ENCODE results near the gene SNTB2.
"Not testable (repeated sequence)": the region's sequence is repeated elsewhere in the genome, so short reads cannot be mapped to it uniquely, and the experiment has no call there.

The SNTB2 gene

DNA sequence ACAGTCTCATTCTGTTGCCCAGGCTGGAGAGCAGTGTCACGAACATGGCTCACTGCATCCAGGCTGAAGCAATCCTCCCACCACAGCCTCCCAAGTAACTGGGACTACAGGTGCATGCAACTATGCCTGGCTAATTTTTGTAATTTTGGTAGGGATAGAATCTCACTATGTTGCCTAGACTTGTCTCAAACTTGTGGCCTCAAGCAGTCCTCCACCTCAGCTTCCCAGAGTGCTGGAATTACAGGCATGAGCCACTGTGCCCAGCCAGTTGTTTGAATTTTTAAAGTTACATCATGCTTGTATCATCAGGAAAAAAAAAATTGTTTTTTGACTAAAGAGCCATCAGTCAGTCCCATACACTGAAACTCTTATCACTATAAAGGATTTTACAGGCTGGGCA, 107.1 kb downstream of the SNTB2 start:
- Histone ChIP-seq H4K20me1 (no peaks in the 10 kb centered on the region), H3K4me1 (no peaks in the 10 kb centered on the region), H3K4me3 (no peak overlapping the region), H3K36me3 (peaks cover 29% of the 10 kb centered on the region), H3K27me3 (no peaks in the 10 kb centered on the region), H3K4me2 (no peak overlapping the region), H3K27ac (no peak overlapping the region), H3K9ac (no peak overlapping the region), H3K9me3 (no peaks in the 10 kb centered on the region)
- TF ChIP-seq Cebpa-rat (IDR thresholded peaks at IDR 0.05): no peak

DNA sequence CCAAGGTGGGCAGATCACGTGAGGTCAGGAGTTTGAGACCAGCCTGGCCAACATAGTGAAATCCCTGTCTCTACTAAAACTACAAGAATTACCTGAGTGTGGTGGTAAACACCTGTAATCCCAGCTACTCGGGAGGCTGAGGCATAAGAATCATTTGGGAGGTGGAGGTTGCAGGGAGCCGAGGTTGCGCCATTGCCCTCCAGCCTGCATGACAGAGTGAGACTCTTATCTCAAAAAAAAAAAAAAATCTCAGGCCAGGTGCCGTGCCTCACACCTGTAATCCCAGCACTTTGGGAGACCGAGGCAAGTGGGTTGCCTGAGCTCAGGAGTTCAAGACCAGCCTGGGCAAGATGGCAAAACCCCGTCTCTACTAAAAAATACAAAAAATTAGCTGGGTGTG, 109.8 kb downstream of the SNTB2 start:
- H3K27me3 ChIP-seq, H3K9me3 ChIP-seq, H4K20me1 ChIP-seq, H3K4me3 ChIP-seq, H3K4me1 ChIP-seq, H3K9ac ChIP-seq, H3K4me2 ChIP-seq, H3K27ac ChIP-seq: not testable (repeated sequence)
- peaks cover 42% of the 10 kb centered on the region for H3K36me3 ChIP-seq

DNA sequence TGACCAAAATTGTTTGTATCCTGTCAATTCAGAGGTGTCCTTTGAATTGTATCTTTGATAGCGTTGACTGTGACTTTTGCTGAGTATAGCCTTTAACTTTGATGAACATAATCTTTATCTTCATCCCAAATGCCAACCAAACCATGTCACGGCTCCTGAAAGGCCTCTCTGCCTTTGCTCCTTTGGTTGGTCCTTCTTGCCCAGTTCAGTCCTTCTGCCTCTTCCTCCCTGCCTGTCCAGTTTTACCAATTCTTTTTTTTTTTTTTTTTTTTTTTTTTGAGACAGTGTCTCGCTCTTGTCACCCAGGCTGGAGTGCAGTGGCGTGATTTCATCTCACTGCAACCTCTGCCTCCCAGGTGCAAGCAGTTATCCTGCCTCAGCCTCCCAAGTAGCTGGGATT, 111.3 kb downstream of the SNTB2 start:
- H4K20me1 ChIP-seq: no peaks in the 10 kb centered on the region
- H3K9me3 ChIP-seq: no peaks in the 10 kb centered on the region
- peaks cover 7% of the 10 kb centered on the region for H3K4me1 ChIP-seq
- TF ChIP-seq Cebpa-rat (IDR thresholded peaks at IDR 0.05): no peak
- no peaks in the 10 kb centered on the region for H3K27me3 ChIP-seq
- H3K4me2 ChIP-seq: no peak overlapping the region
- H3K27ac ChIP-seq: no peak overlapping the region
- peaks cover 48% of the 10 kb centered on the region for H3K36me3 ChIP-seq
- no peak overlapping the region for H3K4me3 ChIP-seq
- H3K9ac ChIP-seq: no peak overlapping the region

DNA sequence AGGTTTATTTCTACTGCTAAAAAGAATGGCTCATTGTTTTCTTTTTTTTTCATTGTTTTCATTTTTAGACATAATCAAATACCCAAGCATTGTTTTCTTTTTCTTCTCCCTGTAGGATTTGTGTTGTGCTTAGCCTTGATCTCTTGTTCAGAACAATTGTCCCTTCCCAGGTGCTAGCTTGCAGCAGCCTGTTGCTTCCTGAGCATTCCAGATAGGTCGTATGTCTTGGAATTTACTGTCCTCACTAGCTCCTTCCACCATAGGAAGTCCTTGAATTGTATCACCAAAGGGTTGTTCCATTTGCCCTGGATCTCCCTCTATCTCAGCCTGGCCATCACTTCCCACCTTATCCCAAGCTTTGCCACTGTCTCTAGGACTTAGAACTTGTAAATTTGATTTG, 114.2 kb downstream of the SNTB2 start:
- H3K4me2 ChIP-seq: no peak overlapping the region
- H4K20me1 ChIP-seq: no peaks in the 10 kb centered on the region
- H3K9me3 ChIP-seq: no peaks in the 10 kb centered on the region
- peaks cover 7% of the 10 kb centered on the region for H3K4me1 ChIP-seq
- no peak overlapping the region for H3K27ac ChIP-seq
- H3K36me3 ChIP-seq: peaks cover 50% of the 10 kb centered on the region
- no peaks in the 10 kb centered on the region for H3K27me3 ChIP-seq
- no peak overlapping the region for H3K9ac ChIP-seq
- H3K4me3 ChIP-seq: no peak overlapping the region
- no peak for TF ChIP-seq Cebpa-rat (IDR thresholded peaks at IDR 0.05)

DNA sequence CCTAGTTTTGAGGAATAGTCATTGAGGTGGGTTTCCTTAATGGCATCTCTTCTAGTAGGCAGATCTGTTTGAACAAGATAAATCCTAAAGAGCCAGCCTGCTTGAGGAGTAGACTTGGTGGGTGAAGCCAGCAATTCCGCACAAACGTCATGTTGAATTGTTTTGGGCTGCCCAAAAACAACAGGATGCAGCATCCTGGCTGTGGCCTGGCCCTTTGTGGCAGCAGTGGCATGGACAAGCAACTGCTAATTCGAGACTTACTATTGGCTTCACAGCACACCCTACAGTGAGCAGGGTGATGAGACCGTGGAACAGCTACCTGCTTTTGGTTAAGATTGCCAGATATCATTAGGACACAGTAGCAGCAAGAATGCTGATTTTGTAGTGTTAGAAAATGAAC, 114.9 kb downstream of the SNTB2 start:
- H3K4me1 ChIP-seq: peaks cover 7% of the 10 kb centered on the region
- H4K20me1 ChIP-seq: no peaks in the 10 kb centered on the region
- peaks cover 43% of the 10 kb centered on the region for H3K36me3 ChIP-seq
- H3K27ac ChIP-seq: no peak overlapping the region
- no peak overlapping the region for H3K4me3 ChIP-seq
- no peak for TF ChIP-seq Cebpa-rat (IDR thresholded peaks at IDR 0.05)
- H3K4me2 ChIP-seq: no peak overlapping the region
- H3K9me3 ChIP-seq: no peaks in the 10 kb centered on the region
- H3K27me3 ChIP-seq: no peaks in the 10 kb centered on the region
- H3K9ac ChIP-seq: no peak overlapping the region

DNA sequence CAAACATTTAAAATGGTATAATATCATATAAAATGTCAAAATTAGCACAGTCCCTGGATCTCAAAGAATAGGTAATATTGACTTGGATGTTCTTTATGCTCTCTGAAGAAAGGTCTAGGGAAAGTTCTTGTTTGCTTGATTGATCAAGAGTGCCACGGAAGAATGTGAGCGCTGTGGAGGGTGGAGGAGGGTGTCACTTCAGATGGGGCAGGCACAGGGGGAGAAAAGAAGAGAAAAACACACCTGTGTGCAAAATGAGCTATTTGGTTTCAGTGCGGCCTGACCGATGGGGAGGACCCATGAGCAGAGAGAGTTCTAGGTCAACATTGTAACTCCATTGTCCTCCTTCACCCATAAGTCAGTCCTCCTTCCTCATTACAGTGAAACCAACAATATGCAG, 115.3 kb downstream of the SNTB2 start:
- no peak overlapping the region for H3K4me3 ChIP-seq
- TF ChIP-seq Cebpa-rat (IDR thresholded peaks at IDR 0.05): no peak
- peaks cover 7% of the 10 kb centered on the region for H3K4me1 ChIP-seq
- peak overlapping the region; percentile 15; the same call in 1 of the 2 replicates for H3K4me2 ChIP-seq
- no peak overlapping the region for H3K9ac ChIP-seq
- no peaks in the 10 kb centered on the region for H4K20me1 ChIP-seq
- no peaks in the 10 kb centered on the region for H3K9me3 ChIP-seq
- H3K27ac ChIP-seq: no peak overlapping the region
- H3K36me3 ChIP-seq: peaks cover 40% of the 10 kb centered on the region
- H3K27me3 ChIP-seq: no peaks in the 10 kb centered on the region

DNA sequence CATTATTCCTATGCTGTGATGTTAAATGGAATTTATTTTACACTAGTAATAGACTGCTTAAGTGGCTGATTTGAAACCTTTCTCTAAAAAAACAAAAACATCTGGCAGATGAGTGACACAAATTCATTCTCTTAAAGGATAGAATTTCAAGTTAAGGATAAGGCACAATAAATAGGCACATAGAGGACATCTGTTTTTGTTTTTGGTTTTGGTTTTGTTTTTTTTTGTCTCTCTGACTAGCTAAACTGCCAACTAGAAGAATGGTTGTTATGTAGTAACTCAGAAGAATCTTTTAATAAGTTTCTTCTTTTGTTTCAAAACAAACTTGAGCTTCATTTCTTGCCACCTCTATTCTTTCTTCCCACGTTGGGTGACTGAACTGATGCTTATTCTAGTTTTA, 119.1 kb downstream of the SNTB2 start:
- no peak overlapping the region for H3K9ac ChIP-seq
- no peak overlapping the region for H3K4me3 ChIP-seq
- TF ChIP-seq Cebpa-rat (IDR thresholded peaks at IDR 0.05): no peak
- no peaks in the 10 kb centered on the region for H4K20me1 ChIP-seq
- H3K36me3 ChIP-seq: peaks cover 17% of the 10 kb centered on the region
- H3K27me3 ChIP-seq: no peaks in the 10 kb centered on the region
- H3K9me3 ChIP-seq: no peaks in the 10 kb centered on the region
- peaks cover 13% of the 10 kb centered on the region for H3K4me1 ChIP-seq
- no peak overlapping the region for H3K27ac ChIP-seq
- H3K4me2 ChIP-seq: no peak overlapping the region

DNA sequence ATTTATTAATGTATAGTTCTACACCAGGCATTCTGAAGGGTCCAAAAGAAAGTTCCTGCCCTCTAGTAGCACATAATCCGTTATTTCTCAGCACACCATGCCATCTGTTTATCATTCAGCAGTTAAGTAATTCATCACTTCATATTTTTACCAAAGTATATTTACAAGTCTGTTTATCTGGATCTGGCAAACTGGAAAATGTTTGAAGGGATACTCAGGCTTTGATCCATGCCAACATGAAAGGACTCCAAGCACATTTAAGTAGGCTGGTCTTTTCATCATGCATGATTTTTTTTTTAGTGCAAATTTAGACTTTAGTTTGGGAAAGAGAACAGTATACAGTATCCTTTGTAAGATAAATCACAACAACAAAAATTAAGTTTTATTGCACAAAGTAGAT, 120.1 kb downstream of the SNTB2 start:
- H3K27me3 ChIP-seq: no peaks in the 10 kb centered on the region
- H3K4me2 ChIP-seq: no peak overlapping the region
- H4K20me1 ChIP-seq: peaks cover 8% of the 10 kb centered on the region
- no peak overlapping the region for H3K9ac ChIP-seq
- TF ChIP-seq Cebpa-rat (IDR thresholded peaks at IDR 0.05): no peak
- H3K4me3 ChIP-seq: no peak overlapping the region
- 0 out of 2 replicates have a peak, but pooled peaks cover 9% of the 10 kb centered on the region for H3K36me3 ChIP-seq
- peaks cover 14% of the 10 kb centered on the region for H3K4me1 ChIP-seq
- H3K9me3 ChIP-seq: no peaks in the 10 kb centered on the region
- H3K27ac ChIP-seq: no peak overlapping the region

DNA sequence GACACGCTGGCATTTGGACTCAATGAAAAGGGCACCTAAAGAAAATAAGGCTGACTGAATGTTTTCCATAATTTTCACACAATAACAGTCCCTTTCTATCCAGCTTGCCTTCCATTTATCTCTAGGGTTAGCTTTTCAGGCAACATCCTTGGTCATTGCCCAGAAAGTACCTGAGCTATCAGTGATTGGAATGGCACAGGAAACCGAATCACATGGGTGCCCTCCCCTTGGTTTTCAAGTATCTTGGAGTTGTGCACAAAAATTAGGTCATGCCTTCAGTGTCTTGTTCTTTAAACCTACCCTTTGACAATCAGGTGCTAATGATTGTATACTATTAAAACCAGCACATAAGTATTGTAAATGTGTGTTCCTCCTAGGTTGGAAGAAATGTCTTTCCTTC, 120.9 kb downstream of the SNTB2 start:
- peaks cover 17% of the 10 kb centered on the region for H3K4me1 ChIP-seq
- no peaks in the 10 kb centered on the region for H3K9me3 ChIP-seq
- H3K27me3 ChIP-seq: no peaks in the 10 kb centered on the region
- H4K20me1 ChIP-seq: peaks cover 15% of the 10 kb centered on the region
- H3K9ac ChIP-seq: no peak overlapping the region
- peaks cover 11% of the 10 kb centered on the region; the same call in 1 of the 2 replicates for H3K36me3 ChIP-seq
- TF ChIP-seq Cebpa-rat (IDR thresholded peaks at IDR 0.05): no peak
- no peak overlapping the region for H3K4me3 ChIP-seq
- H3K27ac ChIP-seq: no peak overlapping the region
- no peak overlapping the region for H3K4me2 ChIP-seq

DNA sequence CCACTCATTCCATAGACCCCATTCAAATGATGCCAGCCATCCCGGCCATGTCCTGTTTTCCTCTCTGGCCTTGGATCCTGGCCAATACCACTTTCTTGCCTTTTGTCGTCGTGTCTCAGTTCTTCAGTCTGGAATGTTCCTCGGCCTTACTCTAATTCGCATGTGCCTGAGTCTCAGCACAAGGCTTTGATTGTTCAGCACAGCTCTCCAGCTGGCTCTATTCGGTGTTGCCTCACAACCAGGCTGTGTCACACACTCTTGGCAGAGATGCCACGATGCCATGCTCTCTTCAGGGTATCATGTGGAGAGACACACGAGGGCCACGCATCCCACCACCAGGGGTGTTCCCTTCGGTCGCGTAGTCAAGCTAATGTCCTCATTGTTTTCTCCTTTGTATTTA, 122.4 kb downstream of the SNTB2 start:
- Histone ChIP-seq H3K27me3 (no peaks in the 10 kb centered on the region), H3K9ac (no peak overlapping the region), H4K20me1 (peaks cover 30% of the 10 kb centered on the region), H3K4me3 (no peak overlapping the region), H3K4me1 (peaks cover 32% of the 10 kb centered on the region), H3K36me3 (peaks cover 16% of the 10 kb centered on the region), H3K9me3 (no peaks in the 10 kb centered on the region), H3K4me2 (no peak overlapping the region), H3K27ac (no peak overlapping the region)
- no peak for TF ChIP-seq Cebpa-rat (IDR thresholded peaks at IDR 0.05)
